Neural cell (in vitro differentiated cells): Measurements from ENCODE around the gene KRTAP19-5.

ENCODE experiments used
- CTCF ChIP-seq: fragments of 450-650 bp; IDR thresholded peaks from 2 replicates; pipeline ENCODE4 v1.5.1; 2014; ENCODE audit warnings: antibody characterized with exemption, mild to moderate bottlenecking, moderate library complexity; ENCODE audit not compliant: poor library complexity, severe bottlenecking
- EZH2 ChIP-seq: fragments of 200-600, 300-800 bp; shearing (Covaris generic), sonication (generic); IDR thresholded peaks from 2 replicates; pipeline ENCODE4 v1.6.1; 2014; ENCODE audit warnings: antibody characterized with exemption, low read length, borderline replicate concordance, mild to moderate bottlenecking; ENCODE audit not compliant: insufficient read depth, poor library complexity, severe bottlenecking
- POLR2AphosphoS5 ChIP-seq: IDR thresholded peaks from 2 replicates; pipeline ENCODE4 v1.6.1; 2012
- SMC3 ChIP-seq: fragments of 450-650 bp; conservative IDR thresholded peaks from 2 replicates; pipeline ENCODE4 v1.6.1; 2014; ENCODE audit warnings: antibody characterized with exemption, mild to moderate bottlenecking, moderate library complexity; ENCODE audit not compliant: poor library complexity
- TAF1 ChIP-seq: IDR thresholded peaks from 2 replicates; pipeline ENCODE4 v1.6.1; 2012; ENCODE audit warnings: low read depth

- no peak for TF ChIP-seq EZH2
- no peak for TF ChIP-seq CTCF
- TF ChIP-seq SMC3, result no peak
- no peak for TF ChIP-seq POLR2AphosphoS5
- TF ChIP-seq TAF1, result no peak
Measured at GRCh38 chr21:30468900-30469714, 32.8 kb downstream of the KRTAP19-5 start.
